ENCODE measurements around the gene BMPR1A. TPM values are rescaled to one million over a fixed set of nuclear protein-coding genes. Genes with fewer than 3 reads are reported as not detected.

BMPR1A gene
- total RNA-seq, 1 donor from 2014 or later, result 32.6 TPM

GRCh38 chr10:86813982-86814381 is 57.6 kb downstream of the BMPR1A start:
- no peak for DNase-seq (ENCODE audit: low read depth)
- H3K4me3 ChIP-seq (ENCODE audit: low read depth, low read length), result no peak overlapping the region
- no peaks in the 10 kb centered on the region for H3K36me3 ChIP-seq (ENCODE audit: control insufficient read depth, insufficient read depth, low read length)
- FAIRE-seq, result no peak
- H3K27me3 ChIP-seq (ENCODE audit: control insufficient read depth, insufficient read depth, low read length), result no peaks in the 10 kb centered on the region
- TF ChIP-seq CTCF (IDR thresholded peaks at IDR 0.05; ENCODE audit: insufficient read depth, low read length, severe bottlenecking), result no peak

- Histone ChIP-seq H3K36me3 (ENCODE audit: control insufficient read depth, insufficient read depth, low read length) (no peaks in the 10 kb centered on the region), H3K4me3 (ENCODE audit: low read depth, low read length) (no peak overlapping the region), H3K27me3 (ENCODE audit: control insufficient read depth, insufficient read depth, low read length) (no peaks in the 10 kb centered on the region)
- no peak for DNase-seq (ENCODE audit: low read depth)
- FAIRE-seq, result no peak
- no peak for TF ChIP-seq CTCF (IDR thresholded peaks at IDR 0.05; ENCODE audit: insufficient read depth, low read length, severe bottlenecking)
These were observed 58.7 kb downstream of the BMPR1A start for GRCh38 chr10:86815035-86815617.

GRCh38 chr10:86815640-86816039 is 59.2 kb downstream of the BMPR1A start:
- Histone ChIP-seq H3K4me3 (ENCODE audit: low read depth, low read length) (no peak overlapping the region), H3K27me3 (ENCODE audit: control insufficient read depth, insufficient read depth, low read length) (no peaks in the 10 kb centered on the region), H3K36me3 (ENCODE audit: control insufficient read depth, insufficient read depth, low read length) (no peaks in the 10 kb centered on the region)
- no peak for FAIRE-seq
- DNase-seq (ENCODE audit: low read depth), result no peak
- no peak for TF ChIP-seq CTCF (IDR thresholded peaks at IDR 0.05; ENCODE audit: insufficient read depth, low read length, severe bottlenecking)

GRCh38 chr10:86817246-86817645 is 60.8 kb downstream of the BMPR1A start:
- Histone ChIP-seq H3K36me3 (ENCODE audit: control insufficient read depth, insufficient read depth, low read length) (no peaks in the 10 kb centered on the region), H3K4me3 (ENCODE audit: low read depth, low read length) (no peak overlapping the region), H3K27me3 (ENCODE audit: control insufficient read depth, insufficient read depth, low read length) (no peaks in the 10 kb centered on the region)
- FAIRE-seq, result no peak
- DNase-seq (ENCODE audit: low read depth), result no peak
- TF ChIP-seq CTCF (IDR thresholded peaks at IDR 0.05; ENCODE audit: insufficient read depth, low read length, severe bottlenecking), result no peak

- FAIRE-seq, result no peak
- TF ChIP-seq CTCF (IDR thresholded peaks at IDR 0.05; ENCODE audit: insufficient read depth, low read length, severe bottlenecking), result no peak
- Histone ChIP-seq H3K4me3 (ENCODE audit: low read depth, low read length) (no peak overlapping the region), H3K27me3 (ENCODE audit: control insufficient read depth, insufficient read depth, low read length) (no peaks in the 10 kb centered on the region), H3K36me3 (ENCODE audit: control insufficient read depth, insufficient read depth, low read length) (no peaks in the 10 kb centered on the region)
- no peak for DNase-seq (ENCODE audit: low read depth)
These were observed 63.1 kb downstream of the BMPR1A start for GRCh38 chr10:86819567-86819966.

GRCh38 chr10:86820509-86820908 is 64.1 kb downstream of the BMPR1A start:
- TF ChIP-seq CTCF (IDR thresholded peaks at IDR 0.05; ENCODE audit: insufficient read depth, low read length, severe bottlenecking), result no peak
- H3K27me3 ChIP-seq (ENCODE audit: control insufficient read depth, insufficient read depth, low read length), result no peaks in the 10 kb centered on the region
- no peak for FAIRE-seq
- H3K36me3 ChIP-seq (ENCODE audit: control insufficient read depth, insufficient read depth, low read length), result no peaks in the 10 kb centered on the region
- DNase-seq (ENCODE audit: low read depth), result no peak
- H3K4me3 ChIP-seq (ENCODE audit: low read depth, low read length), result no peak overlapping the region
